CD4-positive, alpha-beta memory T cell (primary cell): ENCODE results near the gene NMNAT3. TPM values are rescaled to one million over a fixed set of nuclear protein-coding genes. Genes with fewer than 3 reads are reported as not detected.

Source experiments
- CTCF ChIA-PET: fragments of 350-600 bp; sonication (Branson Sonifier 250); formaldehyde crosslinking; loops from one replicate; lab custom pipeline; 2021; ENCODE audit warnings: inconsistent platforms; ENCODE audit not compliant: partially characterized antibody; lab: Charles Lee
- POLR2A ChIA-PET: fragments of 350-600 bp; sonication (Branson Sonifier 250); formaldehyde crosslinking; loops from one replicate; lab custom pipeline; 2021; ENCODE audit not compliant: partially characterized antibody; lab: Charles Lee
- DNase-seq, 5 donors: peaks; one replicate each; pipeline versions ENCODE4 v3.0.0 to v3.0.0-alpha.2; 2020 to 2022; ENCODE audit warnings: mixed read lengths in 1 of 5
- H3K27ac ChIP-seq: one replicate; pipeline ENCODE4 v1.7.0; 2013; ENCODE audit warnings: low read depth, low read length
- H3K27me3 ChIP-seq: 2 replicates; pipeline ENCODE4 v1.7.0; 2013; ENCODE audit warnings: mild to moderate bottlenecking, low read length, moderate library complexity; ENCODE audit not compliant: insufficient read depth
- H3K36me3 ChIP-seq: 2 replicates; pipeline ENCODE4 v1.7.0; 2013; ENCODE audit warnings: mild to moderate bottlenecking, low read length, moderate library complexity; ENCODE audit not compliant: insufficient read depth
- H3K4me1 ChIP-seq: 2 replicates; pipeline ENCODE4 v1.7.0; 2013; ENCODE audit warnings: mild to moderate bottlenecking, low read length, moderate library complexity; ENCODE audit not compliant: insufficient read depth
- H3K4me3 ChIP-seq, 2 donors: one replicate each; pipeline ENCODE4 v1.7.0; 2013; ENCODE audit warnings: low read length in 2 of 2, mild to moderate bottlenecking in 1 of 2
- H3K9me3 ChIP-seq, 2 donors: one replicate each; pipeline ENCODE4 v1.7.0; 2013; ENCODE audit warnings: low read length in 2 of 2, control low read depth in 1 of 2; ENCODE audit not compliant: control insufficient read depth in 1 of 2
- H3K27ac Mint-ChIP-seq, 7 donors: one replicate each; pipeline ENCODE4 v1.8.0; 2020 to 2021; ENCODE audit warnings: mixed read lengths in 7 of 7, mild to moderate bottlenecking in 6 of 7, inconsistent platforms in 3 of 7, moderate library complexity in 3 of 7
- H3K27me3 Mint-ChIP-seq, 2 donors: one replicate each; pipeline ENCODE4 v1.8.0; 2020 to 2021; ENCODE audit warnings: mixed read lengths in 2 of 2
- H3K36me3 Mint-ChIP-seq, 2 donors: one replicate each; pipeline ENCODE4 v1.8.0; 2020 to 2021; ENCODE audit warnings: mixed read lengths in 2 of 2, inconsistent platforms in 1 of 2, mild to moderate bottlenecking in 1 of 2
- H3K4me1 Mint-ChIP-seq, 4 donors: one replicate each; pipeline ENCODE4 v1.8.0; 2020 to 2021; ENCODE audit warnings: mixed read lengths in 4 of 4, mild to moderate bottlenecking in 1 of 4
- H3K4me3 Mint-ChIP-seq, 8 donors: one replicate each; pipeline ENCODE4 v1.8.0; 2020 to 2021; ENCODE audit warnings: mixed read lengths in 8 of 8, mild to moderate bottlenecking in 7 of 8, moderate library complexity in 6 of 8, inconsistent platforms in 3 of 8
- H3K9me3 Mint-ChIP-seq, 8 donors: one replicate each; pipeline ENCODE4 v1.8.0; 2020 to 2021; ENCODE audit warnings: mixed read lengths in 8 of 8, mild to moderate bottlenecking in 5 of 8, inconsistent platforms in 3 of 8, moderate library complexity in 1 of 8
- intact Hi-C: fragments of 100-400 bp; cut with micrococcal nuclease; formaldehyde crosslinking; loops from one replicate; pipeline ENCODE4 v1.15.1; 2023
- polyA plus RNA-seq, 2 donors: library from polyadenylated mRNA; unstranded; fragments of 300-500 nt; fragmentation: Illumina TruSeq; gene quantifications; one replicate each; pipeline ENCODE4 v1.2.3, GENCODE V29; 2021
- total RNA-seq, 2 experiments: library from RNA; stranded (reverse); gene quantifications; one replicate each; pipeline ENCODE4 v1.2.3, GENCODE V29; 2021

The NMNAT3 gene
- total and polyA plus RNA-seq, 4 experiments from 2014 or later, result 1.6 to 4.0 (median 2.2) TPM

DNA sequence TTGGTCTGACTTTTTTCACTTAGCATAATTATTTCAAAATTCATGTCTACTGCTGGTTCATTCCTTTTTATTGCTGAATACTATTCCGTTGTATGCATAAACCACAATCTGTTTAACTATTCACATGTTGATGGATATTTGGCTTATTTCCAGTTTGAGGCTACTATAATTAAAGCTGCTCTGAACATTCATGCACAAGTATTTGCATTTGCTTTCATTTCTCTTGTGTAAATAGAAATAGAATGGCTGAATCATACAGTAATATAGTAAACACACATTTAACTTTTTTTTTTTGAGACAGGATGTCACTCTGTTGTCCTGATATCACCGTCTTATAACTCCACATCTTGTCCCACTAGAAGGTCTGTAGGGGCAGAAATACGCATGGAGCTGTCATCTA lies 57.3 kb downstream of the NMNAT3 start:
- no peaks in the 10 kb centered on the region for H3K27me3 Mint-ChIP-seq
- no peaks in the 10 kb centered on the region for H3K27me3 ChIP-seq
- no peaks in the 10 kb centered on the region for H3K4me1 ChIP-seq
- no peaks in the 10 kb centered on the region for H3K4me1 Mint-ChIP-seq
- intact Hi-C loops, result no loop called here
- H3K9me3 Mint-ChIP-seq, result peaks cover 0 to 2% (median 0%) of the 10 kb centered on the region in 8 donors
- ChIA-PET POLR2A (no interaction called here), CTCF (no interaction called here)
- H3K27ac ChIP-seq, result no peak overlapping the region
- no peaks in the 10 kb centered on the region for H3K9me3 ChIP-seq
- no peaks in the 10 kb centered on the region for H3K36me3 ChIP-seq
- no peaks in the 10 kb centered on the region for H3K36me3 Mint-ChIP-seq
- no peak overlapping the region for H3K27ac Mint-ChIP-seq
- H3K4me3 ChIP-seq, result no peak overlapping the region
- H3K4me3 Mint-ChIP-seq, result no peak overlapping the region
- DNase-seq, result no peak

DNA sequence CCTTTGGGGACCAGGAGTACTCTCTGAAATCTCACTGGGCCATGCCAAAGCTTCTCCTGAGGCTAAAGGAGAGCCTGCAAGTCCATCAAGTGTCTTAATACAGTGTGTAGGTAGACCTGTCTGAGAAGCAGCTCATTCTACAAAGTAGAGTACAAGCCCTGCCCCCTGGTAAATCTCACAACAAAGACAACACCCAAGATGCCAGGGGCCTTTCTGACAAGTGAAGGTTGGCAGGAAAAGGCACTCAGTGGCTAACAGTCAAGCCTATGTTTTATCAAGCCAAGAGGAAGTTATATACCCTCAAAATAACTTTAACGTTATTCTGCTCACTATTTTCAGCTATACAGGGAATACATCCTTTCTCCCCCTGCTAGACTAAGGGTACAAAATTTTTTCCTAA lies 58.3 kb downstream of the NMNAT3 start:
- H3K9me3 Mint-ChIP-seq, result peaks cover 0 to 2% (median 0%) of the 10 kb centered on the region in 8 donors
- H3K9me3 ChIP-seq, result no peaks in the 10 kb centered on the region
- H3K27ac Mint-ChIP-seq, result no peak overlapping the region
- intact Hi-C loops, result no loop called here
- DNase-seq, result no peak
- no peak overlapping the region for H3K27ac ChIP-seq
- no peaks in the 10 kb centered on the region for H3K4me1 Mint-ChIP-seq
- H3K4me3 Mint-ChIP-seq, result no peak overlapping the region
- H3K4me3 ChIP-seq, result no peak overlapping the region
- POLR2A ChIA-PET, result no interaction called here
- no peaks in the 10 kb centered on the region for H3K36me3 ChIP-seq
- H3K27me3 ChIP-seq, result no peaks in the 10 kb centered on the region
- CTCF ChIA-PET, result no interaction called here
- H3K27me3 Mint-ChIP-seq, result no peaks in the 10 kb centered on the region
- no peaks in the 10 kb centered on the region for H3K36me3 Mint-ChIP-seq
- no peaks in the 10 kb centered on the region for H3K4me1 ChIP-seq

DNA sequence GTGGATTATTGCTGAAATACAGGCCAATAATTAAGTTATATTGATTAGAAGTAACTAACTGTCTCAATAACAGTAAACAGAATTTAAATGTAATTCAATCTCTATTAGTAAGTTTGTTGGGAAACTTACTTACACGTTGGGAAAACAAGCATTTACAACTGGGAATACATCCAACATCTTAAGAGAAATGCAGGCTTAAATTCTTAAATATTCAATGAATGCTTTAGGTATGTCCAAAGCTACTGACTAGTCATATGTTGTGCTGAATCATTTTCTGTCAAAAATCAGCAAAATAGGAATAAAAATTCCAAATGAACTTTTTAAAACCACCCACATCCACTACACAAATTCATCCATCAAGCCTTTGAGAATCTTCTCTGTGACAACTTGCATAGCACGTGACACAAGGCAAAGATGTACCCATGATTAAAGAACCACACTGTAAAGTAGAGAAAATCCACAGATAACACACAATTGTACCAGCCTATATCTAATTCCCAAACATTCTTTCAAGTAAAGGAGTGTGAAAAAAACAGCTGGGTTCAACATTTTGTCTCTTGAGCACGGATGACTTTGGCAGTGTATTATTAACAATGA lies 60.0 kb downstream of the NMNAT3 start:
- no peak for DNase-seq
- Mint-ChIP-seq H3K27ac (no peak overlapping the region), H3K4me3 (no peak overlapping the region), H3K9me3 (peaks cover 0 to 2% (median 0%) of the 10 kb centered on the region in 8 donors), H3K4me1 (no peaks in the 10 kb centered on the region), H3K36me3 (no peaks in the 10 kb centered on the region), H3K27me3 (no peaks in the 10 kb centered on the region)
- ChIA-PET CTCF (no interaction called here), POLR2A (no interaction called here)
- Histone ChIP-seq H3K36me3 (no peaks in the 10 kb centered on the region), H3K4me3 (no peak overlapping the region), H3K9me3 (no peaks in the 10 kb centered on the region), H3K4me1 (no peaks in the 10 kb centered on the region), H3K27me3 (no peaks in the 10 kb centered on the region), H3K27ac (no peak overlapping the region)
- intact Hi-C loops, result no loop called here

DNA sequence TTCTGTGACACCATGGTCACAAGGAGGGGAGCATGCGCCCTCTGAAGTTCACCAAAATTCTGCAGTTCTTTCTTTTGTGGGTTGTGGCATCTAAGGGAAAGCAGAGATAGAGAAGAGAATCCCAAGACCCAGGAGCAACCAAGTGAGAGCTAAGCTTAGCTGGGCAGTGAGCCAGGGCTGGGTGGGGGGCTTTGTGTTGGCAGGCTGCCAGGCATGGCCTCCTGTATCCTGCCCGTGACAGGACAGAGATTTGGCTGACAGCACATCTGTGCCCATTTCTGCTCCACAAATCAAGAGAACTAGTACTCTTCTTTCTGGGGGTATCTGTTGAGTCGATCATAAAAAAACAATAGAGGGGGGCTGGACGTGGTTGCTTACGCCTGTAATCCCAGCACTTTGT lies 66.2 kb downstream of the NMNAT3 start:
- no peak overlapping the region for H3K4me3 Mint-ChIP-seq
- H3K27ac ChIP-seq, result no peak overlapping the region
- intact Hi-C loops, result no loop called here
- H3K36me3 Mint-ChIP-seq, result no peaks in the 10 kb centered on the region
- no peak overlapping the region for H3K27ac Mint-ChIP-seq
- ChIA-PET CTCF (no interaction called here), POLR2A (no interaction called here)
- H3K4me1 Mint-ChIP-seq, result no peaks in the 10 kb centered on the region
- H3K9me3 Mint-ChIP-seq, result peaks cover 0 to 2% (median 0%) of the 10 kb centered on the region in 8 donors
- no peak for DNase-seq
- H3K4me3 ChIP-seq, result no peak overlapping the region
- no peaks in the 10 kb centered on the region for H3K4me1 ChIP-seq
- no peaks in the 10 kb centered on the region for H3K9me3 ChIP-seq
- H3K36me3 ChIP-seq, result no peaks in the 10 kb centered on the region
- H3K27me3 Mint-ChIP-seq, result no peaks in the 10 kb centered on the region
- no peaks in the 10 kb centered on the region for H3K27me3 ChIP-seq

DNA sequence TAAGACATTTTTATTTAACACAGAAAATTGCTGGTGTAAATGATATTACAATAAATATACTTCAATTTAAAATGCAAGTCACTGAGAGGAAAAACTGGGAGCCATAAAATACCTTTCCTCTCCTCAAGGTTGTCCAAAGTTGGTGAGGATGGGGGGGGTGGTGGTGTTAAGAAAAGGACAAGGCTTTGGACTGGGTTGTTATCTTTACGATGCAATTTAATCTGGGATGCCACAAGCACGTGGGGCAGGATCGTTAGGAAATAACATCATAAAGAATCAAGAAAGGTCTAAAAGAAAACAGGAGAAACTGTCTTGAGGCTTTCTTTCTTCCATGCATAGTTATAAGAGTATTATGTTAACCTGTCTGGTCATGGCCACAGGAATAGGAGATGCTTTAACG lies 66.9 kb downstream of the NMNAT3 start:
- Histone ChIP-seq H3K4me1 (no peaks in the 10 kb centered on the region), H3K36me3 (no peaks in the 10 kb centered on the region), H3K27me3 (no peaks in the 10 kb centered on the region), H3K27ac (no peak overlapping the region), H3K4me3 (no peak overlapping the region), H3K9me3 (no peaks in the 10 kb centered on the region)
- no peaks in the 10 kb centered on the region for H3K36me3 Mint-ChIP-seq
- POLR2A ChIA-PET, result no interaction called here
- no peak overlapping the region for H3K4me3 Mint-ChIP-seq
- no peaks in the 10 kb centered on the region for H3K27me3 Mint-ChIP-seq
- no peak overlapping the region for H3K27ac Mint-ChIP-seq
- DNase-seq, result no peak
- H3K4me1 Mint-ChIP-seq, result no peaks in the 10 kb centered on the region
- intact Hi-C loops, result no loop called here
- CTCF ChIA-PET, result no interaction called here
- peaks cover 0 to 2% (median 0%) of the 10 kb centered on the region in 8 donors for H3K9me3 Mint-ChIP-seq

DNA sequence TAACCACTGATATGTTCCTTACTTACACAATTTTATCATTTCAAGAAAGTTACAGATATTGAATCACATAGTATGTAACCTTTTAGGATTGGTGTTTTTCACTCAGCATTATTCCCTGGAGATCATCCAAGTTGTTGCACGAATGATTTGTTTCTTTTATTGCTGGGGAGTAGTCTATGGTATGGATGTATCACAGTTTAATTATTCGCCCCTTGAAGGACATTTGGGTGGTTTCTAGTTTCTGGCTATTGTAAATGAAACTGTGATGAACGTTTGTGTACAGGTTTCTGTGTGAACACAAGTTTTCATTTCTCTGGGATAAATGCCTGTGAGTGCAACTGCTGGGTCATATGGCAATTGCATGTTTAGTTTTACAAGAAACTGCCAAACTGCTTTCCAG lies 68.8 kb downstream of the NMNAT3 start:
- H3K36me3 ChIP-seq, result no peaks in the 10 kb centered on the region
- no peaks in the 10 kb centered on the region for H3K27me3 Mint-ChIP-seq
- H3K27ac ChIP-seq, result no peak overlapping the region
- H3K4me3 ChIP-seq, result no peak overlapping the region
- ChIA-PET POLR2A (no interaction called here), CTCF (no interaction called here)
- no peak overlapping the region for H3K27ac Mint-ChIP-seq
- H3K4me3 Mint-ChIP-seq, result no peak overlapping the region
- no peaks in the 10 kb centered on the region for H3K36me3 Mint-ChIP-seq
- no peaks in the 10 kb centered on the region for H3K4me1 ChIP-seq
- no peaks in the 10 kb centered on the region for H3K4me1 Mint-ChIP-seq
- DNase-seq, result no peak
- no peaks in the 10 kb centered on the region for H3K27me3 ChIP-seq
- intact Hi-C loops, result no loop called here
- peaks cover 0 to 2% (median 0%) of the 10 kb centered on the region in 8 donors for H3K9me3 Mint-ChIP-seq
- no peaks in the 10 kb centered on the region for H3K9me3 ChIP-seq

DNA sequence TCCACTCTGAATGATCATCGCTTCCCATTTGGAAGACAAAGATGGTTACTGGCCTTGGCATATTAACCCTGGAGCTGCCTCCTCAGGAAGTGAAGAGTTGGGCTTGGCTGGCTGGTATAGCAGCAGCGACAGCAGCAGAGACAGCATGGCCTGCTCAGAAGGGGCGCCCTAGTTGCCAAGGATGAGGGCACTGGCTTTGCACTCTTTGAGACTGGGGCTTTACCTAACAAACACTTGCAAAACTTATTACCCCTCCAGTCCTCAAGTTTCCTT lies 69.7 kb downstream of the NMNAT3 start:
- intact Hi-C loops, result no loop called here
- H3K4me3 ChIP-seq, result no peak overlapping the region
- H3K9me3 ChIP-seq, result no peaks in the 10 kb centered on the region
- Mint-ChIP-seq H3K36me3 (no peaks in the 10 kb centered on the region), H3K4me3 (no peak overlapping the region), H3K4me1 (no peaks in the 10 kb centered on the region), H3K9me3 (peaks cover 0 to under 1% (median 0%) of the 10 kb centered on the region in 8 donors), H3K27ac (no peak overlapping the region), H3K27me3 (no peaks in the 10 kb centered on the region)
- no peak for DNase-seq
- H3K36me3 ChIP-seq, result no peaks in the 10 kb centered on the region
- no peak overlapping the region for H3K27ac ChIP-seq
- H3K27me3 ChIP-seq, result no peaks in the 10 kb centered on the region
- ChIA-PET CTCF (no interaction called here), POLR2A (no interaction called here)
- no peaks in the 10 kb centered on the region for H3K4me1 ChIP-seq
